Esophagus muscularis mucosa (tissue), 4 donors: Measurements from ENCODE around the gene S100A13.

Experiments
- EP300 ChIP-seq: sonication (generic); formaldehyde crosslinking; IDR thresholded peaks from one replicate; pipeline ENCODE4 v1.6.1; 2017; ENCODE audit warnings: antibody characterized with exemption
- POLR2A ChIP-seq: fragments of 450-650 bp; IDR thresholded peaks from one replicate; pipeline ENCODE4 v1.6.1; 2017; ENCODE audit warnings: antibody characterized with exemption, moderate library complexity, mild to moderate bottlenecking, low read depth
- POLR2AphosphoS5 ChIP-seq, 2 donors: sonication (generic); formaldehyde crosslinking; IDR thresholded peaks; one replicate each; pipeline ENCODE4 v1.6.1; 2017; ENCODE audit warnings: antibody characterized with exemption in 2 of 2
- TF ChIP-seq, protein P1 (sequence below), 3 experiments: fragments of 200-600 bp in 2 of 3; fragments of 450-650 bp in 1 of 3; sonication (generic) in 2 of 3; IDR thresholded peaks; one replicate each; pipeline ENCODE4 v1.5.1; 2017 to 2019; ENCODE audit warnings: antibody characterized with exemption in 3 of 3, mild to moderate bottlenecking in 2 of 3, moderate library complexity in 1 of 3

- TF ChIP-seq POLR2A = no peak
- TF ChIP-seq, protein P1, sequence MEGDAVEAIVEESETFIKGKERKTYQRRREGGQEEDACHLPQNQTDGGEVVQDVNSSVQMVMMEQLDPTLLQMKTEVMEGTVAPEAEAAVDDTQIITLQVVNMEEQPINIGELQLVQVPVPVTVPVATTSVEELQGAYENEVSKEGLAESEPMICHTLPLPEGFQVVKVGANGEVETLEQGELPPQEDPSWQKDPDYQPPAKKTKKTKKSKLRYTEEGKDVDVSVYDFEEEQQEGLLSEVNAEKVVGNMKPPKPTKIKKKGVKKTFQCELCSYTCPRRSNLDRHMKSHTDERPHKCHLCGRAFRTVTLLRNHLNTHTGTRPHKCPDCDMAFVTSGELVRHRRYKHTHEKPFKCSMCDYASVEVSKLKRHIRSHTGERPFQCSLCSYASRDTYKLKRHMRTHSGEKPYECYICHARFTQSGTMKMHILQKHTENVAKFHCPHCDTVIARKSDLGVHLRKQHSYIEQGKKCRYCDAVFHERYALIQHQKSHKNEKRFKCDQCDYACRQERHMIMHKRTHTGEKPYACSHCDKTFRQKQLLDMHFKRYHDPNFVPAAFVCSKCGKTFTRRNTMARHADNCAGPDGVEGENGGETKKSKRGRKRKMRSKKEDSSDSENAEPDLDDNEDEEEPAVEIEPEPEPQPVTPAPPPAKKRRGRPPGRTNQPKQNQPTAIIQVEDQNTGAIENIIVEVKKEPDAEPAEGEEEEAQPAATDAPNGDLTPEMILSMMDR (IDR thresholded peaks at IDR 0.05) = no peak
- TF ChIP-seq POLR2AphosphoS5 (IDR thresholded peaks at IDR 0.05) = no peak
- TF ChIP-seq EP300 = no peak
These were observed 21.1 kb downstream of the S100A13 start for GRCh38 chr1:153606194-153606593.
